HCT116 (cell line): ENCODE data around the gene TNIK.

Experiments used
- FOSL1 ChIP-seq: IDR thresholded peaks from 2 replicates; pipeline ENCODE4 v1.6.1; 2012; ENCODE audit warnings: low read depth
- POLR2A ChIP-seq: IDR thresholded peaks from 2 replicates; pipeline ENCODE4 v1.7.0; 2011; ENCODE audit warnings: borderline replicate concordance; ENCODE audit not compliant: insufficient read depth, insufficient read length; ENCODE audit errors: extremely low read depth
- POLR2AphosphoS5 ChIP-seq: IDR thresholded peaks from 2 replicates; pipeline ENCODE4 v1.6.1; 2011; ENCODE audit warnings: mild to moderate bottlenecking, low read depth, low read length, moderate library complexity
- RAD21 ChIP-seq: IDR thresholded peaks from 2 replicates; pipeline ENCODE4 v1.6.1; 2012; ENCODE audit warnings: low read depth, mild to moderate bottlenecking
- TCF7L2 ChIP-seq: IDR thresholded peaks from 2 replicates; pipeline ENCODE4 v1.7.0; 2011; ENCODE audit warnings: borderline replicate concordance, inconsistent platforms; ENCODE audit not compliant: insufficient read depth, insufficient read length; ENCODE audit errors: extremely low read depth
- TF ChIP-seq, protein P1 (sequence below), 3 experiments: fragments of 200-600 bp in 1 of 3; sonication (generic) in 1 of 3; IDR thresholded peaks in 2 of 3; conservative IDR thresholded peaks in 1 of 3; 2 replicates each; pipeline ENCODE4 v1.5.1; 2012 to 2017; ENCODE audit warnings: low read depth in 2 of 3, low read length in 2 of 3, antibody characterized with exemption in 1 of 3, borderline replicate concordance in 1 of 3, control low read depth in 1 of 3, mild to moderate bottlenecking in 1 of 3, mixed read lengths in 1 of 3, mixed run types in 1 of 3, moderate library complexity in 1 of 3; ENCODE audit not compliant: insufficient read depth in 1 of 3
- TF ChIP-seq, protein P2 (sequence below): IDR thresholded peaks from 2 replicates; pipeline ENCODE4 v1.6.1; 2012
- TF ChIP-seq, protein P3 (sequence below): IDR thresholded peaks from 2 replicates; pipeline ENCODE4 v1.6.1; 2012

DNA sequence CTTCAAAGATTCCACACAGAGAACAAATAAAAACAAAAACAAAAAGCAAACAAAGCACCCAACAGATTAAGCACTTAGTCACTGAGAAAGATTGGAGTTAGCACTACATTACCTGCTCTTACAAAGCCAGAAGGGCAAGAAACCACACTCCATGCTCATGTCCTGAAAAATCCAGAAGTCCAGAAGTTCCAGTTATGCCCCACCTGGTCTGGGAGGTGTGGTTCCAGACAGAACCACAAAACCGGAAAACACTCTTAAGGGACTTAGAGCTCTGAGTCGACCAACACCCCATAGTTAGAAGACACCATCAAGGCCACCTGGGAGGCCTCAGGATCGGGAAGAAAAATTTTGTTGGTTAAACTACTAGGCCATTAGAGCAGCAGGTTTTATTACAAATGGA lies 88.9 kb downstream of the TNIK start:
- TF ChIP-seq RAD21 = no peak
- TF ChIP-seq, protein P1, sequence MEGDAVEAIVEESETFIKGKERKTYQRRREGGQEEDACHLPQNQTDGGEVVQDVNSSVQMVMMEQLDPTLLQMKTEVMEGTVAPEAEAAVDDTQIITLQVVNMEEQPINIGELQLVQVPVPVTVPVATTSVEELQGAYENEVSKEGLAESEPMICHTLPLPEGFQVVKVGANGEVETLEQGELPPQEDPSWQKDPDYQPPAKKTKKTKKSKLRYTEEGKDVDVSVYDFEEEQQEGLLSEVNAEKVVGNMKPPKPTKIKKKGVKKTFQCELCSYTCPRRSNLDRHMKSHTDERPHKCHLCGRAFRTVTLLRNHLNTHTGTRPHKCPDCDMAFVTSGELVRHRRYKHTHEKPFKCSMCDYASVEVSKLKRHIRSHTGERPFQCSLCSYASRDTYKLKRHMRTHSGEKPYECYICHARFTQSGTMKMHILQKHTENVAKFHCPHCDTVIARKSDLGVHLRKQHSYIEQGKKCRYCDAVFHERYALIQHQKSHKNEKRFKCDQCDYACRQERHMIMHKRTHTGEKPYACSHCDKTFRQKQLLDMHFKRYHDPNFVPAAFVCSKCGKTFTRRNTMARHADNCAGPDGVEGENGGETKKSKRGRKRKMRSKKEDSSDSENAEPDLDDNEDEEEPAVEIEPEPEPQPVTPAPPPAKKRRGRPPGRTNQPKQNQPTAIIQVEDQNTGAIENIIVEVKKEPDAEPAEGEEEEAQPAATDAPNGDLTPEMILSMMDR (IDR thresholded peaks at IDR 0.05 in 2 of 3, conservative IDR thresholded peaks at IDR 0.05 in 1 of 3; ENCODE audit: borderline replicate concordance in 1 of 3, insufficient read depth in 1 of 3, low read depth in 2 of 3, low read length in 2 of 3) = no peak
- TF ChIP-seq, protein P2, sequence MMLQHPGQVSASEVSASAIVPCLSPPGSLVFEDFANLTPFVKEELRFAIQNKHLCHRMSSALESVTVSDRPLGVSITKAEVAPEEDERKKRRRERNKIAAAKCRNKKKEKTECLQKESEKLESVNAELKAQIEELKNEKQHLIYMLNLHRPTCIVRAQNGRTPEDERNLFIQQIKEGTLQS = no peak
- TF ChIP-seq TCF7L2 = no peak
- TF ChIP-seq, protein P3, sequence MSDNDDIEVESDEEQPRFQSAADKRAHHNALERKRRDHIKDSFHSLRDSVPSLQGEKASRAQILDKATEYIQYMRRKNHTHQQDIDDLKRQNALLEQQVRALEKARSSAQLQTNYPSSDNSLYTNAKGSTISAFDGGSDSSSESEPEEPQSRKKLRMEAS = no peak
- no peak for TF ChIP-seq FOSL1
- TF ChIP-seq POLR2A = no peak
- TF ChIP-seq POLR2AphosphoS5 = no peak
